ENCODE measurements around the gene NPC2. TPM values are rescaled to one million over a fixed set of nuclear protein-coding genes. Genes with fewer than 3 reads are reported as not detected.

The NPC2 gene
- total RNA-seq, 1 donor from 2014 or later = 93.5 TPM

DNA sequence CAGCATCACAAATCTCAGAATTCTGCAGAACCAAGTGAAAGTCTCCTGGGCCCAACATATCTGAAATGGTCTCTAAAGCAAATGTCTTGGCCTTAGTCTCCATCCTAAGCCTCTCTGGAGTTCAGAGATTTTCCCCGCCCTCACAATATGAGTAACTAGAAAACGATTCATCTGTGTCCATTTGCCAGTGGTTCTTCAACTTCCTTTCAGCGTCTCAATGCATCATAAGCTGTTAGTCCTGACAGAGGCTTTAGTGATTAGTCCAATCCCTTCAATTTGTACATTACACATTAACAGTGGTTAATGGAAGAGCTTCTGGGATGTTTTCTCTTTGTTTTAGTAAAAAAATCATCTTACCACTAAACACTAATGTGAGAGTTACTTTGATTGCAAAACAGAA, 17.4 kb downstream of the NPC2 start:
- H3K27ac ChIP-seq (replicated peaks) = peak overlapping the region; percentile 13
- no peaks in the 10 kb centered on the region for H3K9me3 ChIP-seq (replicated peaks)
- TF ChIP-seq, protein P1, sequence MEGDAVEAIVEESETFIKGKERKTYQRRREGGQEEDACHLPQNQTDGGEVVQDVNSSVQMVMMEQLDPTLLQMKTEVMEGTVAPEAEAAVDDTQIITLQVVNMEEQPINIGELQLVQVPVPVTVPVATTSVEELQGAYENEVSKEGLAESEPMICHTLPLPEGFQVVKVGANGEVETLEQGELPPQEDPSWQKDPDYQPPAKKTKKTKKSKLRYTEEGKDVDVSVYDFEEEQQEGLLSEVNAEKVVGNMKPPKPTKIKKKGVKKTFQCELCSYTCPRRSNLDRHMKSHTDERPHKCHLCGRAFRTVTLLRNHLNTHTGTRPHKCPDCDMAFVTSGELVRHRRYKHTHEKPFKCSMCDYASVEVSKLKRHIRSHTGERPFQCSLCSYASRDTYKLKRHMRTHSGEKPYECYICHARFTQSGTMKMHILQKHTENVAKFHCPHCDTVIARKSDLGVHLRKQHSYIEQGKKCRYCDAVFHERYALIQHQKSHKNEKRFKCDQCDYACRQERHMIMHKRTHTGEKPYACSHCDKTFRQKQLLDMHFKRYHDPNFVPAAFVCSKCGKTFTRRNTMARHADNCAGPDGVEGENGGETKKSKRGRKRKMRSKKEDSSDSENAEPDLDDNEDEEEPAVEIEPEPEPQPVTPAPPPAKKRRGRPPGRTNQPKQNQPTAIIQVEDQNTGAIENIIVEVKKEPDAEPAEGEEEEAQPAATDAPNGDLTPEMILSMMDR (IDR thresholded peaks at IDR 0.05; ENCODE audit: borderline replicate concordance) = no peak
- peaks cover 18% of the 10 kb centered on the region for H3K4me1 ChIP-seq
- intact Hi-C loops (cut with micrococcal nuclease) = loop anchor here (5.0 kb wide), 1 partner anchor 113 kb away; no protein-coding TSS in a partner anchor
- peaks cover 46% of the 10 kb centered on the region for H3K36me3 ChIP-seq
- H3K4me3 ChIP-seq = no peak overlapping the region
- DNase-seq = no peak
- H3K27me3 ChIP-seq (ENCODE audit: low read depth) = no peaks in the 10 kb centered on the region

DNA sequence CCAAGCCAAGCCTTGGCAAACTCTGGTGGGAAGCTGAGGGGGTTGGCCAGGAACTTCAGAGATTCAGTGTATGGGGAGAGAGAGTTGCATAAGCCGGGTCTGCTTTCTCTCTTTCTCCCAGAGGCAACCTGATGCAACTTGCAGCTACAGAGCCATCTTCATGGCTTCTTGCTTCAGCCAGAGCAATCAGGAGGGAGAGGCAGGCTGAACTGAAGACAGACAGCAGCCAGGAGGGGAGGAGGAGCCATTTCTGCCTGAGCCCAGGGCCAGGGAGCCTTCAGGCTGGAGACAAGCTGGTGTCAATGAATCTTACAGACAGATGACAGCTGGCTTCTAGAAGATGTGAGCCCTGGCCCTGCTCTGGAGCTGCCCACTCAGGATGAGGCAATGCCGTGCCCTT, 18.7 kb downstream of the NPC2 start:
- peaks cover 30% of the 10 kb centered on the region for H3K4me1 ChIP-seq
- no peak for DNase-seq
- peaks cover 33% of the 10 kb centered on the region for H3K36me3 ChIP-seq
- no peak overlapping the region for H3K27ac ChIP-seq (replicated peaks)
- TF ChIP-seq, protein P1 (IDR thresholded peaks at IDR 0.05; ENCODE audit: borderline replicate concordance) = no peak
- no peaks in the 10 kb centered on the region for H3K27me3 ChIP-seq (ENCODE audit: low read depth)
- intact Hi-C loops (cut with micrococcal nuclease) = no loop called here
- no peaks in the 10 kb centered on the region for H3K9me3 ChIP-seq (replicated peaks)
- H3K4me3 ChIP-seq = no peak overlapping the region

DNA sequence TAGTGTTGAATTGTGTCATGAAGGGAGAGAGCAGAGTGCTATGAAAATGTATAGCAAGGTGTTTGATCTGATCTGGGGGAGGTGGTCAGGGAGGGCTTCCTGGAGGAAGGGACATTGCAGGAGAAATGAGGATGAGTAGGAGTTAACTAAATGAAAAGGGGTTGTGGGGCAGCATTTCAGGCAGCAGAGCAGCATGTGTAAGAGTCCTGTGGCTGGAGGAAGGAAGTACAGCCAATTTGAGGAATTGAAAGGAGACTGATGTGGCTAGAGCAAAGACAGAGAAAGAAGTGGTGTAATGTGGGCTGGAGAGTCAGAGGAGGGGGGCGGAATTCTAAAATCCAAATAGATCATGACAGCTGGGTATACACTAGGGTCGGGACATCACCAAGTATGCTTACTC, 20.5 kb downstream of the NPC2 start:
- TF ChIP-seq, protein P1 (IDR thresholded peaks at IDR 0.05; ENCODE audit: borderline replicate concordance) = no peak
- Histone ChIP-seq H3K9me3 (replicated peaks) (no peaks in the 10 kb centered on the region), H3K27me3 (ENCODE audit: low read depth) (no peaks in the 10 kb centered on the region), H3K4me1 (peaks cover 30% of the 10 kb centered on the region), H3K27ac (replicated peaks) (no peak overlapping the region), H3K4me3 (no peak overlapping the region), H3K36me3 (peaks cover 21% of the 10 kb centered on the region)
- DNase-seq = no peak
- intact Hi-C loops (cut with micrococcal nuclease) = no loop called here

DNA sequence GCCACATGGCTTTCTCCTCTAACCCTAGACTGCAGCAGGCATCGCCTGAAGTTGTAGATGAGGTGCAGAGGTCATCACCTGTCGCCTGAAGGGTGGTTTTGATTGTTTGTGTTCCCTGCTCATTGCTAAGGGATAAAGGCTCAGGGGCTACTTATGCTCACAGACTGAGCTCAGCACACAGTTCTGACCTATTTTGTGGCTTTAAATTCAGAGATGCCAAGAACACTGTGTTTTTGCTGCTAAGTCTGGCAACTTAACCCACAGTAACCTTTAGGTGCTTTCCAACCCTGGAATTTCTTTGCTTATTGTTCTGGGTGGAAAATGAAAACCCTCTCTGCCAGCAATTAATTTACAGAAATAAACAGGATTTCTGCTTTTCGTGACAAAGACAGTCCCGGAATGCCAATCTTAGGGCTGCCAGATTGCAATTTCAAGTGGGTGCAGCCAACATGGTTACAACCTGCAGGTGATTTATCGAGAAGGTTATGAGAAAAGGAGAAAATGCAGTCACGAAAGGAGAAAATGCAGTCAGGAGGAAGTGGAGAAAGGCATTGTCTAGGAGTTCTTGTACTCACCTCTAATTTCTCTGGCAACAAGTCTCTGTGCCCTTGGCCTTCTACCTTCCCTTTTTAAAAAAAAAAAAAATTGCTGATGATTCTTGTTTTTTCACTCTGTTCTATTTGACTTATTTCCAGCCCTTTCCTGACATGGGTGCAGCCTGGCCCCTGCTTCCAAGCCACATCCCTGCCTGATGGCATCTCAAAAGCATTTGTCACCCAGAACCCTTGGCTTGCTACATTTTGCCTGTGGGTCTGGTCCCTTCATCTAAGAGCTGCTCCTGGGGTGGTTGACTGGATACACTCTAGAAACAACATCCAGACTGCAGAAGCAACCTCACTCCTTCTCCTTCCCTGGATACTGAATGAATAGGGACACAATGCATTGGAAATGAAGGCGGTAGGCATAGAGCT, 23.3 kb downstream of the NPC2 start:
- intact Hi-C loops (cut with micrococcal nuclease) = no loop called here
- Histone ChIP-seq H3K9me3 (replicated peaks) (no peaks in the 10 kb centered on the region), H3K27me3 (ENCODE audit: low read depth) (no peaks in the 10 kb centered on the region), H3K4me3 (no peak overlapping the region), H3K36me3 (peaks cover 21% of the 10 kb centered on the region), H3K4me1 (peaks cover 17% of the 10 kb centered on the region), H3K27ac (replicated peaks) (no peak overlapping the region)
- TF ChIP-seq, protein P1 (IDR thresholded peaks at IDR 0.05; ENCODE audit: borderline replicate concordance) = no peak
- no peak for DNase-seq

DNA sequence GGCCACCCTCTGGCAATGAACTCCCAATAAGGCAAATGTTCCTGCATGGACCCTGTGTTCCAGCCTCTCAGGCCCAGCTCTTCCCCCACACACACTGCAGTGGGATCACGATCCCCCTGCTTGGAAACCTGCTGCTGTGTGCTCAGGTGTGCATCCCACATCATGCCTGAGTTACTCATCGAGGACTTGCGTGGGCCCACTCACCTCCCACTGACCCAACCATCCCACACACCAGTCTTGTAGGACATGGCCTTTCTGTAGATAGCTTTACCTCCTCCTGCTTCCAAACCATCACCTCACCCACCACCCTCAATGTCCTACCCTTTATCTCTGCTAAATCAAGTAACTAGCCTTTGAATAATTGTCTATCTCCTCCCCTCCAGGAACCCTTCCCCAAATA, 24.6 kb downstream of the NPC2 start:
- H3K9me3 ChIP-seq (replicated peaks) = no peaks in the 10 kb centered on the region
- H3K27ac ChIP-seq (replicated peaks) = no peak overlapping the region
- TF ChIP-seq, protein P1 (IDR thresholded peaks at IDR 0.05; ENCODE audit: borderline replicate concordance) = no peak
- H3K36me3 ChIP-seq = peaks cover 10% of the 10 kb centered on the region
- no peak for DNase-seq
- H3K4me1 ChIP-seq = peaks cover 17% of the 10 kb centered on the region
- H3K4me3 ChIP-seq = no peak overlapping the region
- intact Hi-C loops (cut with micrococcal nuclease) = no loop called here
- no peaks in the 10 kb centered on the region for H3K27me3 ChIP-seq (ENCODE audit: low read depth)
